HEK293T (cell line): ENCODE data around the gene ACTR1B.
"Not testable (repeated sequence)": the region's sequence is repeated elsewhere in the genome, so short reads cannot be mapped to it uniquely, and the experiment has no call there.

Experiments
- BHLHE40 ChIP-seq: fragments of 450-650 bp; IDR thresholded peaks from 2 replicates; pipeline ENCODE4 v1.6.1; 2016; ENCODE audit warnings: mild to moderate bottlenecking, moderate library complexity, borderline replicate concordance
- FOXA1 ChIP-seq: fragments of 450-650 bp; IDR thresholded peaks from 2 replicates; pipeline ENCODE4 v1.6.1; 2016; ENCODE audit warnings: mild to moderate bottlenecking
- FOXK2 ChIP-seq: fragments of 450-650 bp; IDR thresholded peaks from 2 replicates; pipeline ENCODE4 v1.6.1; 2016; ENCODE audit warnings: mild to moderate bottlenecking
- HDGF ChIP-seq: fragments of 450-650 bp; IDR thresholded peaks from 2 replicates; pipeline ENCODE4 v1.6.1; 2017; ENCODE audit warnings: antibody characterized with exemption, borderline replicate concordance
- NFRKB ChIP-seq: fragments of 450-650 bp; IDR thresholded peaks from 2 replicates; pipeline ENCODE4 v1.6.1; 2016; ENCODE audit warnings: mild to moderate bottlenecking, moderate library complexity
- PKNOX1 ChIP-seq: fragments of 450-650 bp; IDR thresholded peaks from 2 replicates; pipeline ENCODE4 v1.6.1; 2016
- SP1 ChIP-seq: fragments of 450-650 bp; IDR thresholded peaks from 2 replicates; pipeline ENCODE4 v1.6.1; 2017
- TARDBP ChIP-seq: fragments of 450-650 bp; IDR thresholded peaks from 2 replicates; pipeline ENCODE4 v1.6.1; 2016

DNA sequence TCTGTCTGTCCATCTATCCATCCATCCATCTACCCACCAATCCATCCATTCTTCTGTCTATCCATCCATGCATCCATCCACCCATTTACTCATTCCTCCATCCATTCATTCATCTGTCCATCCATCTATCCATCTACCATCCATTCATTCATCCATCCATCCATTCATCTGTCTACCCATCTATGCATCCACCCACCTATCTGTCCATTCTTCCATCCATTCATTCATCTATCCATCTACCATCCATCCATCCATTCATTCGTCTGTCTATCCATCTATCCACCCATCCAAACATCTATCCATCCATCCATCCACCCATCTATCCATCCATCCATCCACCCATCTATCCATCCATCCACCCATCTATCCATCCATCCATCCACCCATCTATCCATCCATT lies 43.4 kb downstream of the ACTR1B start:
- not testable (repeated sequence) for TF ChIP-seq TARDBP, PKNOX1, BHLHE40, HDGF, FOXA1, SP1, NFRKB, FOXK2
